Muscle layer of duodenum (tissue), 2 donors: ENCODE measurements around the gene P4HB.

Experiments
- H3K27ac ChIP-seq: one replicate; pipeline ENCODE4 v1.7.0; 2013; ENCODE audit warnings: mild to moderate bottlenecking, low read length
- H3K27me3 ChIP-seq: one replicate; pipeline ENCODE4 v1.7.0; 2013; ENCODE audit warnings: low read depth, mild to moderate bottlenecking, control low read depth, low read length
- H3K36me3 ChIP-seq, 2 donors: one replicate each; pipeline ENCODE4 v1.7.0; 2013; ENCODE audit warnings: low read length in 2 of 2, control low read depth in 1 of 2, mild to moderate bottlenecking in 1 of 2; ENCODE audit not compliant: insufficient read depth in 2 of 2, control insufficient read depth in 1 of 2
- H3K4me1 ChIP-seq, 2 donors: one replicate each; pipeline ENCODE4 v1.7.0; 2013; ENCODE audit warnings: low read length in 2 of 2, mild to moderate bottlenecking in 2 of 2, control low read depth in 1 of 2, moderate library complexity in 1 of 2; ENCODE audit not compliant: insufficient read depth in 2 of 2, control insufficient read depth in 1 of 2
- H3K4me3 ChIP-seq, 2 donors: one replicate each; pipeline ENCODE4 v1.7.0; 2013; ENCODE audit warnings: low read length in 2 of 2, low read depth in 1 of 2, mild to moderate bottlenecking in 1 of 2
- H3K9me3 ChIP-seq, 2 donors: one replicate each; pipeline ENCODE4 v1.7.0; 2013; ENCODE audit warnings: low read length in 2 of 2, control low read depth in 1 of 2, mild to moderate bottlenecking in 1 of 2; ENCODE audit not compliant: control insufficient read depth in 1 of 2
- donor health status: healthy.

The P4HB gene

GRCh38 chr17:81831957-81832607 lies 28.3 kb downstream of the P4HB start:
- Histone ChIP-seq H3K27me3 (no peaks in the 10 kb centered on the region), H3K4me1 (peaks cover 5 to 28% of the 10 kb centered on the region in 2 donors), H3K36me3 (peaks cover 0 to 3% of the 10 kb centered on the region in 2 donors), H3K9me3 (no peaks in the 10 kb centered on the region), H3K27ac (peak overlapping the region; percentile 89), H3K4me3 (peak overlapping the region; percentile 79 to 86)

GRCh38 chr17:81831563-81831956 lies 28.8 kb downstream of the P4HB start:
- no peaks in the 10 kb centered on the region for H3K9me3 ChIP-seq
- peaks cover 0 to 3% of the 10 kb centered on the region in 2 donors for H3K36me3 ChIP-seq
- H3K27me3 ChIP-seq: no peaks in the 10 kb centered on the region
- H3K4me3 ChIP-seq: peak overlapping the region; percentile 79 to 86
- no peak overlapping the region for H3K27ac ChIP-seq
- peaks cover 5 to 28% of the 10 kb centered on the region in 2 donors for H3K4me1 ChIP-seq

- Histone ChIP-seq H3K4me1 (peaks cover 5 to 28% of the 10 kb centered on the region in 2 donors), H3K27ac (no peak overlapping the region), H3K9me3 (no peaks in the 10 kb centered on the region), H3K36me3 (peaks cover 0 to 3% of the 10 kb centered on the region in 2 donors), H3K4me3 (no peak overlapping the region), H3K27me3 (no peaks in the 10 kb centered on the region)
These were observed 30.5 kb downstream of the P4HB start for GRCh38 chr17:81829858-81830257.

DNA sequence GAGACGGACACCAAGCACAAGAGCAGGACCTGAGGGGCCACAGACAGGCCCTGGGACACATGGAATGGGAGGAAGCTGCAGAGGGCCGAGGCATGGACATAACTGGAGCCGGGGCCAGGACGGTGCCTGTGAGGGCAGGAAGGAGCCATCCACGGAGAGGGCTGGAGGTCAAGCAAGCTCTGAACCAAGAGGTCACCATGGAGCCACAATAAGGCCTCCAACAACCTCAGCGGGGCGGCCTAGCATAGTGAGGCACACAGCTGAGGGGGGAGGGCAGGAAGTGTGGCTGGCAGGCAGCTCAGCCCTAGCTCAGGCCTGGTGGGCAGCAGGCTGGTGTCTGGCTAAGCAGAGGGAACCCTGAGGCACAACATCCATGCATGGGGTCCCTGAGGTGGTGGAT lies 31.7 kb downstream of the P4HB start:
- Histone ChIP-seq H3K9me3 (no peaks in the 10 kb centered on the region), H3K36me3 (peaks cover 0 to 15% of the 10 kb centered on the region in 2 donors), H3K4me3 (no peak overlapping the region), H3K27ac (no peak overlapping the region), H3K4me1 (peaks cover 5 to 22% of the 10 kb centered on the region in 2 donors), H3K27me3 (no peaks in the 10 kb centered on the region)

- Histone ChIP-seq H3K4me1 (peaks cover 4 to 18% of the 10 kb centered on the region in 2 donors), H3K27ac (no peak overlapping the region), H3K36me3 (peaks cover 0 to 23% of the 10 kb centered on the region in 2 donors), H3K27me3 (no peaks in the 10 kb centered on the region), H3K9me3 (no peaks in the 10 kb centered on the region), H3K4me3 (no peak overlapping the region)
These were observed 34.4 kb downstream of the P4HB start for GRCh38 chr17:81825841-81826466.

GRCh38 chr17:81824595-81824994 lies 35.7 kb downstream of the P4HB start:
- H3K27ac ChIP-seq: no peak overlapping the region
- H3K36me3 ChIP-seq: peaks cover 0 to 23% of the 10 kb centered on the region in 2 donors
- no peak overlapping the region for H3K4me3 ChIP-seq
- H3K4me1 ChIP-seq: peaks cover 4 to 18% of the 10 kb centered on the region in 2 donors
- no peaks in the 10 kb centered on the region for H3K27me3 ChIP-seq
- H3K9me3 ChIP-seq: no peaks in the 10 kb centered on the region

GRCh38 chr17:81823820-81824550 lies 36.4 kb downstream of the P4HB start:
- no peaks in the 10 kb centered on the region for H3K27me3 ChIP-seq
- peaks cover 0 to 23% of the 10 kb centered on the region in 2 donors for H3K36me3 ChIP-seq
- no peak overlapping the region for H3K27ac ChIP-seq
- no peak overlapping the region for H3K4me3 ChIP-seq
- H3K4me1 ChIP-seq: peaks cover 4 to 17% of the 10 kb centered on the region in 2 donors
- H3K9me3 ChIP-seq: no peaks in the 10 kb centered on the region

DNA sequence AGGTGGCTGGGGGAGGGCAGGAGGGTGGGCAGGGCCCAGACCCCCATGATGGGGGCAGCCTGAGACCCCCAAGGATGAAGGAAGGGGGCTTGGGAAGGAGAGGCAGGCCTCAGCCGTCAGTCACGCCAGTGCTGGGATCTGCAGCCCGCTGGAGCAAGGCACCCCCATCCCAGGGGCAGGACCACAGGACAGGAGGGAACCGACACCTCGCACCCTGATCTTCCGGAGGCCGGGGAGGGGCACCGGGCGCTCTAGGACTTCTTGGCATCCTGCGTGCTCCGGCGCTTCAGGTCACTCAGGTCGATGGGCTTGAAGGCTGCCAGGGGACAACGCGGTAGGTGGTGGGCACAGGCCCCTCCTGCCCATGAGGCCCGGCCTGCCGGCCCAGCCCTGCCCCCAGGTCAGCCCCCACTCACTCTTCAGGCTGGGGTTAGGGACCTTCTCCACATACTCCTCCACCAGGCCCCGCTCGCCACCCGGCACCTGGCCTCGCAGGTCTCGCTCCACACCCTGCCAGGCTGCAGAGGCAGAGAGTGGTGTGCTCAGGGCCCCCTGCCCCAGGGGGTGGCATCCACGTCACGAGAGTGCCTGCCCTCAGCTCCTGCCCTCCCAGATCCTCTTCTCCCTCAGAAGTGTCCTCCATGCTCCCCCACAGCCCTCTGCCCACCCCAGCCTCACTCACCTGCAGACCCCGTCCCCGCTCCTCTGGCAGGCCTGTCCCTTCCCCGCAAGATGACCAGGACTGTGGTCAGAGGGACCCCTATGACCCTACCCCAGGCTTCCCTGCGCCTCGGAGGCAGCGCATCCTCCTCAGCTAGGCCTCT lies 37.1 kb downstream of the P4HB start:
- Histone ChIP-seq H3K36me3 (peaks cover 0 to 20% of the 10 kb centered on the region in 2 donors), H3K27ac (no peak overlapping the region), H3K4me1 (peaks cover 4 to 11% of the 10 kb centered on the region in 2 donors)

DNA sequence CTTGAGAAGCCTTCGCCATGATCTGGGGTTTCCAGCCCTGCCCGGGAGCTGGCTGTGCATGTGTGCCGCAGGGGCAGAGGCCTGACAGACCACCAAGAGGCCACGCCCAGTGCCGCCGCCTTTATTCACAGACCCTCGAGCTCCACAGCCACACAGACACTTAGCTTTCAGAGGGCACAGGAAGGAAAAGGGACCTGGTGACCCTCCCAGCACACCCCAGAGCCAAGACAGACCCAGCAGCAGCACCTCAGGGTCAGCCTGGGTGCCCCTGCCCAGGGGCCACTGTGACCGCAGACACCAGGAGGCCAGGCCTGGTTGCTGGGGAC lies 38.1 kb downstream of the P4HB start:
- Histone ChIP-seq H3K9me3 (no peaks in the 10 kb centered on the region), H3K27me3 (no peaks in the 10 kb centered on the region), H3K36me3 (peaks cover 0 to 20% of the 10 kb centered on the region in 2 donors), H3K4me3 (no peak overlapping the region), H3K4me1 (peaks cover 4 to 11% of the 10 kb centered on the region in 2 donors), H3K27ac (peak overlapping the region; percentile 87)

More for the DNA sequence above, 37.1 kb downstream of the P4HB start:
- Histone ChIP-seq H3K4me3 (no peak overlapping the region), H3K9me3 (no peaks in the 10 kb centered on the region), H3K27me3 (no peaks in the 10 kb centered on the region)

GRCh38 chr17:81821603-81822311 lies 38.6 kb downstream of the P4HB start:
- Histone ChIP-seq H3K4me3 (peak overlapping the region in 1 of 2 donors; percentile 7), H3K9me3 (no peaks in the 10 kb centered on the region), H3K27me3 (no peaks in the 10 kb centered on the region), H3K27ac (peak overlapping the region; percentile 87), H3K36me3 (peaks cover 0 to 20% of the 10 kb centered on the region in 2 donors), H3K4me1 (peaks cover 4 to 11% of the 10 kb centered on the region in 2 donors)
